T-cell (primary cell): ENCODE results near the gene A2ML1. TPM values are rescaled to one million over a fixed set of nuclear protein-coding genes. Genes with fewer than 3 reads are reported as not detected.
"Not testable (repeated sequence)": the region's sequence is repeated elsewhere in the genome, so short reads cannot be mapped to it uniquely, and the experiment has no call there.

Experiments
- ATAC-seq, 4 experiments: fragments of 200-7000 bp in 3 of 4; fragments of 150-1000 bp in 1 of 4; cut with Tn5 transposase; replicated peaks in 1 of 4; 1 replicate in 3 of 4; 2 replicates in 1 of 4; pipeline ENCODE4 v1.10.0; 2021; ENCODE audit warnings: moderate library complexity in 3 of 4, mild to moderate bottlenecking in 2 of 4, moderate number of reproducible peaks in 1 of 4
- CTCF ChIA-PET, 2 donors: fragments of 300-600 bp; sonication (Branson Sonifier 250); formaldehyde crosslinking; loops; one replicate each; lab custom pipeline; 2022; ENCODE audit warnings: antibody characterized with exemption in 2 of 2; lab: Charles Lee
- POLR2A ChIA-PET, 2 donors: fragments of 300-600 bp; sonication (Branson Sonifier 250); formaldehyde crosslinking; loops; one replicate each; lab custom pipeline; 2022; ENCODE audit warnings: antibody characterized with exemption in 2 of 2; lab: Charles Lee
- DNase-seq, 35 experiments: peaks; one replicate each; pipeline versions ENCODE4 v3.0.0 to v3.0.0-alpha.2; 2013 to 2023
- H3K27ac ChIP-seq: one replicate; pipeline ENCODE4 v1.5.1; 2013; ENCODE audit warnings: low read length
- H3K27me3 ChIP-seq, 2 experiments: replicated peaks in 1 of 2; 1 replicate in 1 of 2; 2 replicates in 1 of 2; pipeline versions ENCODE4 v1.6.1 to v1.7.0; 2013; ENCODE audit warnings: low read length in 1 of 2, mixed read lengths in 1 of 2; ENCODE audit not compliant: control insufficient read depth in 2 of 2, insufficient read depth in 2 of 2; ENCODE audit errors: extremely low read depth in 1 of 2
- H3K36me3 ChIP-seq, 2 donors: 1 replicate in 1 of 2; 2 replicates in 1 of 2; pipeline versions ENCODE4 v1.6.1 to v1.7.0; 2013; ENCODE audit warnings: low read length in 1 of 2; ENCODE audit not compliant: control insufficient read depth in 2 of 2, insufficient read depth in 1 of 2; ENCODE audit errors: extremely low read depth in 1 of 2
- H3K4me1 ChIP-seq, 2 experiments: 1 replicate in 1 of 2; 2 replicates in 1 of 2; pipeline versions ENCODE4 v1.6.1 to v1.7.0; 2013; ENCODE audit warnings: low read length in 2 of 2, mixed read lengths in 1 of 2; ENCODE audit not compliant: insufficient read depth in 2 of 2, control insufficient read depth in 1 of 2; ENCODE audit errors: extremely low read depth in 1 of 2
- H3K4me3 ChIP-seq, 2 donors: 1 replicate in 1 of 2; 2 replicates in 1 of 2; pipeline versions ENCODE4 v1.5.1 to v1.7.0; 2013; ENCODE audit warnings: mild to moderate bottlenecking in 2 of 2, low read length in 1 of 2, moderate library complexity in 1 of 2; ENCODE audit not compliant: control insufficient read depth in 1 of 2; ENCODE audit errors: extremely low read depth in 1 of 2
- H3K9me3 ChIP-seq: 2 replicates; pipeline ENCODE4 v1.7.0; 2013
- H3K27ac Mint-ChIP-seq, 2 donors: one replicate each; pipeline ENCODE4 v1.8.0; 2020 to 2021; ENCODE audit warnings: mild to moderate bottlenecking in 2 of 2, mixed read lengths in 2 of 2
- H3K27me3 Mint-ChIP-seq, 2 donors: one replicate each; pipeline ENCODE4 v1.8.0; 2021 to 2022; ENCODE audit warnings: mixed read lengths in 2 of 2
- H3K36me3 Mint-ChIP-seq: one replicate; pipeline ENCODE4 v1.8.0; 2021; ENCODE audit warnings: mixed read lengths
- H3K4me1 Mint-ChIP-seq, 3 donors: one replicate each; pipeline ENCODE4 v1.8.0; 2020 to 2022; ENCODE audit warnings: mixed read lengths in 3 of 3, mild to moderate bottlenecking in 1 of 3
- H3K4me3 Mint-ChIP-seq, 3 donors: one replicate each; pipeline ENCODE4 v1.8.0; 2020 to 2022; ENCODE audit warnings: mild to moderate bottlenecking in 3 of 3, mixed read lengths in 3 of 3, moderate library complexity in 3 of 3
- H3K9me3 Mint-ChIP-seq, 3 donors: one replicate each; pipeline ENCODE4 v1.8.0; 2020 to 2022; ENCODE audit warnings: mixed read lengths in 3 of 3
- WGBS: methylation state at CpG from one replicate; pipeline ENCODE4 v1.1.5; 2013; ENCODE audit warnings: missing lambda C conversion rate; ENCODE audit not compliant: insufficient coverage; 5-methylcytosine and 5-hydroxymethylcytosine counted together
- total RNA-seq, 35 experiments: library from RNA in 6 of 35; stranded (reverse) in 6 of 35; fragments of 120-200 nt in 1 of 35; gene quantifications; one replicate each; pipeline versions ENCODE4 v1.2.1 to v1.2.4 and lab custom pipeline; 2013 to 2026

A2ML1 gene
- total RNA-seq, 5 donors from 2014 or later (not counting 1 experiment from before 2014, with no cell fraction given): not detected

- H3K27ac Mint-ChIP-seq: no peak overlapping the region
- H3K4me3 Mint-ChIP-seq: no peak overlapping the region
- POLR2A ChIA-PET: no interaction called here
- no peaks in the 10 kb centered on the region for H3K9me3 Mint-ChIP-seq
- H3K36me3 Mint-ChIP-seq: peaks cover 8% of the 10 kb centered on the region
- Histone ChIP-seq H3K27me3 (no peaks in the 10 kb centered on the region), H3K9me3 (no peaks in the 10 kb centered on the region), H3K4me1 (no peaks in the 10 kb centered on the region), H3K36me3 (peaks cover 0 to 7% of the 10 kb centered on the region in 2 donors), H3K4me3 (no peak overlapping the region), H3K27ac (no peak overlapping the region)
- CTCF ChIA-PET: interaction anchor here (0.6 to 0.7 kb wide), 3 partner anchors 15 to 259 kb away, joined by 3 to 7 read pairs (median 4); no protein-coding TSS in a partner anchor
- H3K27me3 Mint-ChIP-seq: no peaks in the 10 kb centered on the region
- peaks cover 0 to 7% (median 0%) of the 10 kb centered on the region in 3 donors for H3K4me1 Mint-ChIP-seq
- no peak for ATAC-seq
- DNase-seq: no peak
Measured at GRCh38 chr12:8784290-8784888, 38.0 kb upstream of the A2ML1 start.

GRCh38 chr12:8785499-8785898, 36.9 kb upstream of the A2ML1 start:
- DNase-seq (no peak), ATAC-seq (no peak)
- Histone ChIP-seq H3K36me3 (peaks cover 0 to 7% of the 10 kb centered on the region in 2 donors), H3K27ac (no peak overlapping the region), H3K4me1 (no peaks in the 10 kb centered on the region), H3K4me3 (no peak overlapping the region), H3K27me3 (no peaks in the 10 kb centered on the region), H3K9me3 (no peaks in the 10 kb centered on the region)
- Mint-ChIP-seq H3K9me3 (no peaks in the 10 kb centered on the region), H3K36me3 (peaks cover 8% of the 10 kb centered on the region), H3K4me3 (no peak overlapping the region), H3K27ac (no peak overlapping the region), H3K27me3 (no peaks in the 10 kb centered on the region), H3K4me1 (peaks cover 0 to 7% (median 0%) of the 10 kb centered on the region in 3 donors)
- CTCF ChIA-PET: no interaction called here
- POLR2A ChIA-PET: no interaction called here
- 100% methylated on average over 1 of the region's 4 CpGs for WGBS

GRCh38 chr12:8787206-8787605, 35.2 kb upstream of the A2ML1 start:
- WGBS: 89% methylated on average over 18 of the region's 28 CpGs
- H3K9me3 Mint-ChIP-seq, H3K9me3 ChIP-seq, H3K4me1 ChIP-seq, H3K4me3 ChIP-seq, H3K36me3 ChIP-seq, H3K27me3 Mint-ChIP-seq, H3K27ac Mint-ChIP-seq, H3K36me3 Mint-ChIP-seq, CTCF ChIA-PET, H3K27me3 ChIP-seq, H3K4me3 Mint-ChIP-seq, H3K27ac ChIP-seq, ATAC-seq, DNase-seq, H3K4me1 Mint-ChIP-seq, POLR2A ChIA-PET: not testable (repeated sequence)

GRCh38 chr12:8788706-8789105, 33.7 kb upstream of the A2ML1 start:
- H3K27me3 ChIP-seq, H3K36me3 Mint-ChIP-seq, ATAC-seq, POLR2A ChIA-PET, H3K27ac Mint-ChIP-seq, H3K9me3 Mint-ChIP-seq, H3K27ac ChIP-seq, DNase-seq, H3K4me1 Mint-ChIP-seq, H3K27me3 Mint-ChIP-seq, H3K36me3 ChIP-seq, H3K9me3 ChIP-seq, CTCF ChIA-PET, H3K4me1 ChIP-seq: not testable (repeated sequence)
- H3K4me3 Mint-ChIP-seq: peak overlapping the region; percentile 68 to 82 (median 76)
- peak overlapping the region in 1 of 2 donors; percentile 17 for H3K4me3 ChIP-seq
- WGBS: 78% methylated on average over 6 of the region's 13 CpGs

- WGBS: 79% methylated on average over 7 of the region's 13 CpGs
- H3K36me3 Mint-ChIP-seq, H3K9me3 Mint-ChIP-seq, H3K27ac Mint-ChIP-seq, H3K4me3 ChIP-seq, H3K4me1 Mint-ChIP-seq, DNase-seq, H3K27ac ChIP-seq, H3K27me3 ChIP-seq, H3K27me3 Mint-ChIP-seq, H3K9me3 ChIP-seq, ATAC-seq, H3K4me1 ChIP-seq, POLR2A ChIA-PET, CTCF ChIA-PET, H3K36me3 ChIP-seq: not testable (repeated sequence)
- peak overlapping the region in 2 of 3 donors; percentile 76 to 82 for H3K4me3 Mint-ChIP-seq
Measured at GRCh38 chr12:8789341-8790013, 32.9 kb upstream of the A2ML1 start.

GRCh38 chr12:8793226-8793625, 29.2 kb upstream of the A2ML1 start:
- H3K4me3 Mint-ChIP-seq, H3K36me3 ChIP-seq, H3K27ac Mint-ChIP-seq, ATAC-seq, H3K36me3 Mint-ChIP-seq, CTCF ChIA-PET, H3K27me3 Mint-ChIP-seq, POLR2A ChIA-PET, H3K4me3 ChIP-seq, H3K4me1 Mint-ChIP-seq, H3K9me3 ChIP-seq, H3K9me3 Mint-ChIP-seq, H3K27me3 ChIP-seq, H3K4me1 ChIP-seq, DNase-seq, H3K27ac ChIP-seq: not testable (repeated sequence)
- WGBS: no CpG with 5 or more reads among the region's 4 CpGs
